Fibroblast of peridontal ligament (primary cell): ENCODE results near the gene RAB11FIP2.

ENCODE experiments used
- DNase-seq: peaks from one replicate; pipeline ENCODE4 v3.0.0-alpha.2; 2010; ENCODE audit errors: extremely low read depth

RAB11FIP2 gene

GRCh38 chr10:117987244-117987909, 59.4 kb downstream of the RAB11FIP2 start:
- no peak for DNase-seq

GRCh38 chr10:117983961-117984360, 62.8 kb downstream of the RAB11FIP2 start:
- no peak for DNase-seq

- no peak for DNase-seq
Observed at GRCh38 chr10:117980755-117981702, 65.7 kb downstream of the RAB11FIP2 start.

GRCh38 chr10:117980216-117980615, 66.5 kb downstream of the RAB11FIP2 start:
- DNase-seq, result peak; percentile 53

- DNase-seq, result no peak
Observed at GRCh38 chr10:117972168-117972837, 74.4 kb downstream of the RAB11FIP2 start.

- no peak for DNase-seq
Observed at GRCh38 chr10:117970962-117971361, 75.8 kb downstream of the RAB11FIP2 start.

- DNase-seq, result no peak
Observed at GRCh38 chr10:117969592-117969991, 77.1 kb downstream of the RAB11FIP2 start.

GRCh38 chr10:117968354-117969182, 78.2 kb downstream of the RAB11FIP2 start:
- DNase-seq, result no peak

- no peak for DNase-seq
Observed at GRCh38 chr10:117967149-117967650, 79.5 kb downstream of the RAB11FIP2 start.

- no peak for DNase-seq
Observed at GRCh38 chr10:117965984-117966383, 80.8 kb downstream of the RAB11FIP2 start.

- DNase-seq, result no peak
Observed at GRCh38 chr10:117964536-117964935, 82.2 kb downstream of the RAB11FIP2 start.

GRCh38 chr10:117960345-117960935, 86.3 kb downstream of the RAB11FIP2 start:
- DNase-seq, result peak; percentile 40

GRCh38 chr10:117956972-117957371, 89.8 kb downstream of the RAB11FIP2 start:
- DNase-seq, result no peak

GRCh38 chr10:117955176-117955575, 91.6 kb downstream of the RAB11FIP2 start:
- no peak for DNase-seq
